GM18511 (cell line): ENCODE data around the gene FBXW11.
A peak's percentile ranks its signal among the peaks of the same experiment; 100 is the strongest.

ENCODE experiments used
- ATAC-seq: cut with Tn5 transposase; IDR thresholded peaks from one replicate; pipeline ENCODE4 v1.9.1; 2021; ENCODE audit warnings: mild to moderate bottlenecking, moderate library complexity; ENCODE audit not compliant: unreplicated experiment

The FBXW11 gene

GRCh38 chr5:172006321-172007174 lies at the start of gene FBXW11:
FBXW11 (minus strand) TSS chr5:172006638; CDS start chr5:172006502, 136 bp downstream.
- ATAC-seq, result peak; percentile 85

GRCh38 chr5:172055996-172056395 lies 49.6 kb upstream of the FBXW11 start:
- ATAC-seq, result no peak

GRCh38 chr5:172055421-172055820 lies 49.0 kb upstream of the FBXW11 start:
- ATAC-seq, result no peak

GRCh38 chr5:172054611-172055153 lies 48.2 kb upstream of the FBXW11 start:
- no peak for ATAC-seq

GRCh38 chr5:172052450-172053236 lies 46.2 kb upstream of the FBXW11 start:
- ATAC-seq, result no peak

GRCh38 chr5:172051643-172052339 lies 45.4 kb upstream of the FBXW11 start:
- no peak for ATAC-seq

GRCh38 chr5:172050080-172050479 lies 43.6 kb upstream of the FBXW11 start:
- no peak for ATAC-seq

- ATAC-seq, result no peak
Observed at GRCh38 chr5:172049226-172049796, 42.9 kb upstream of the FBXW11 start.

- no peak for ATAC-seq
Observed at GRCh38 chr5:172048539-172049101, 42.2 kb upstream of the FBXW11 start.

GRCh38 chr5:172048170-172048422 lies 41.7 kb upstream of the FBXW11 start:
- no peak for ATAC-seq

- no peak for ATAC-seq
Observed at GRCh38 chr5:172046593-172046992, 40.2 kb upstream of the FBXW11 start.

GRCh38 chr5:172045315-172045632 lies 38.8 kb upstream of the FBXW11 start:
- no peak for ATAC-seq

GRCh38 chr5:172044631-172045314 lies 38.3 kb upstream of the FBXW11 start:
- no peak for ATAC-seq

GRCh38 chr5:172043865-172044264 lies 37.4 kb upstream of the FBXW11 start:
- ATAC-seq, result no peak

GRCh38 chr5:172042183-172042582 lies 35.7 kb upstream of the FBXW11 start:
- ATAC-seq, result no peak

GRCh38 chr5:172038167-172038566 lies 31.7 kb upstream of the FBXW11 start:
- no peak for ATAC-seq

- ATAC-seq, result peak; percentile 81
Observed at GRCh38 chr5:172035049-172035448, 28.6 kb upstream of the FBXW11 start.

GRCh38 chr5:172031894-172032461 lies 25.5 kb upstream of the FBXW11 start:
- no peak for ATAC-seq

GRCh38 chr5:172029876-172030275 lies 23.4 kb upstream of the FBXW11 start:
- ATAC-seq, result no peak

- no peak for ATAC-seq
Observed at GRCh38 chr5:172028167-172028566, 21.7 kb upstream of the FBXW11 start.
